ENCODE data around the gene MGAT3.
"Not testable (repeated sequence)": the region's sequence is repeated elsewhere in the genome, so short reads cannot be mapped to it uniquely, and the experiment has no call there.

The MGAT3 gene

DNA sequence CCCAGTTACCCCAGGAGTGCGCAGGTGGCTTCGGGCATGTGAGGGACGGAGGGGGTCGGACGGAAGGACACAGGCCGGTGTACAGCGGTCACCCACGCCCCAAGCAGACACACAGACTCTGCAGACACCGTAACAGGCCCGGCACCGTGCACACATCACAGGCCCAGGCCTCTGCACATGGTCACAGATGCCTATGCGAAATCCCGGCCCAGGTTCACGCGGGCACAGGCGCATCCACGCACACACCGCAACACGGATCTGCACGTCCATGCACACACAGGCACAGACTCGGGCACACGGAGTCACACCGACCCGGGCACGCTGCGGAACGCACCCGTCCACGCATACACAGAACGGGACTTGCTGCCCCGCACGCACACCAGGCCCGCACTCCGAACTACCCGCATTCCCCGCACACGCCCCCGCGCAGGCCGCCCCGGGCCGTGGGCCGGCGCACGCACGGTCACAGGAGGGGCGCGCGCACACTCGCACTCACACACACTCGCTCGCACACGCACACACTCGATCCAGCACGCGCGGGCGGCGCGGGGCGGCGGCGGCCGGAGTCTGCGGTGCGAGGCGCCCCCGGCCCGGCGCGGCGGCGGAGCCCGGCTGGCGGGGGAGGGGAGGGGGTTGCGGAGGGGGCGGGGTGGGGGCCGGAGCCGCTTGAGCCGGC lies at the start of gene MGAT3:
TSS of gene MGAT3 (plus strand) at position 491 of the 676 bp plus-strand sequence. CDS start 30,336 bp downstream, outside the sequence.
- no peak for DNase-seq

DNA sequence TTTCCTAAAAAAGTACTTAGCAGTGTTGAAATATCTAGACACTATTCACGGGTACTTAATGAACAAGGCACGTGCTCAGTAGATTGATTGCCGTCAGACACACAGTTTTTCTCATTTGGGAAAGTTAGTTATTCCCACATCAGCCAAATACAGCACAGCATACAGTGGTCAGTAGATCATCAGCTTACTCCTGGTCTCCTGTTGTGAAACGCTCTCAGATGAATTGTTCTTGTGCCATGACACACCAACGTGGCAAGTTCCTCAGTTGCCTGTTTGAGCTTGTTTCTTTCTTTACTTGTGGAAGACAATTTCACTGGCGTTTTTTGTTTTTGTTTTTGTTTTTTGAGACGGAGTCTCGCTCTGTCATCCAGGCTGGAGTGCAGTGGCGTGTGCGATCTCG lies 48.6 kb upstream of the MGAT3 start:
- DNase-seq = no peak

GRCh38 chr22:39408807-39409206 lies 48.0 kb upstream of the MGAT3 start:
- no peak for DNase-seq

DNA sequence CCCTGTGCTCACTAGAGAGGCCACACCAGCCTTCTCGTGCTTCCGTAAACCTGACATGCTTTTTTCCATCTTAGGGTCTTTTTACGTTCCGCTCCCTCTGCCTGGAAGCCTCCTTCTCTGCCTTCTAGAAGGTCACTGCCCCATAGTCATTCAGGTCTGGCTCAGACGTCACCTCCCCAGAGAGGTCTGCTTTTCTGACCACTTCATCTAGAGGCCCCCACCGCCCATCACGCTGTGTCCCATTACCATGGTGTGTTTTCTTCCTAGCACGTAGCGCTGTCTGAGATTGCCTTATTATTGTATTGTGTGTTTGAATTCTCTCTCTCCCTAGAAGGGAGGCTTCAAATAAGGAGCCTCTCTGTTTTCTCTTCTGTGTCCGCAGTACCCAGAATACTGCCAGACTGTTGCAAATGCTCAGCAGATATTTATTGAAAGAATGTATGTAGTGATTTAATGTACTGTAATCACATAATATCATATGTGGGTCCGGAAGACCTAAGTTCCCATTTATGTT lies 47.2 kb upstream of the MGAT3 start:
- no peak for DNase-seq

- DNase-seq = no peak
Measured at GRCh38 chr22:39410264-39410663, 46.5 kb upstream of the MGAT3 start.

DNA sequence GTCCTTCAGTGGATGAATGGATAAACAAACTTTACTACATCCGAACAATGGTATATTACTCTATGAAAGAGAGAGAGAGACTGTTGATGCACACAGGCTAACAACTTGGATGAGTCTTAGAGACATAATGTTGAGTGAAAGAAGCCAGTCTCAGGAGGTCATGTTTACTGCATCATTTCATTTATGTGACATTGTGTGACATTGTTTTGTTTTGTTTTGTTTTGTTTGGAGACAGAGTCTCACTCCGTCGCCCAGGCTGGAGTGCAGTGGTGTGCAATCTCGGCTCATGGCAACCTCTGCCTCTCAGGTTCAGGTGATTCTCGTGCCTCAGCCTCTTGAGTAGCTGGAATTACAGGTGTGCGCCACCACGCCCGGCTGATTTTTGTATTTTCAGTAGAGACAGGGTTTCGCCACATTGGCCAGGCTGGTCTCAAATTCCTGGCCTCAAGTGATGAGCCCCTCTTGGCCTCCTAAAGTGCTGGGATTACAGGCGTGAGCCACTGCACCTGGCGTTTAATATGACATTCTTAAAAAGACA lies 44.9 kb upstream of the MGAT3 start:
- DNase-seq = not testable (repeated sequence)

- not testable (repeated sequence) for DNase-seq
Measured at GRCh38 chr22:39413204-39413603, 43.6 kb upstream of the MGAT3 start.

- DNase-seq = no peak
Measured at GRCh38 chr22:39414377-39414776, 42.4 kb upstream of the MGAT3 start.

DNA sequence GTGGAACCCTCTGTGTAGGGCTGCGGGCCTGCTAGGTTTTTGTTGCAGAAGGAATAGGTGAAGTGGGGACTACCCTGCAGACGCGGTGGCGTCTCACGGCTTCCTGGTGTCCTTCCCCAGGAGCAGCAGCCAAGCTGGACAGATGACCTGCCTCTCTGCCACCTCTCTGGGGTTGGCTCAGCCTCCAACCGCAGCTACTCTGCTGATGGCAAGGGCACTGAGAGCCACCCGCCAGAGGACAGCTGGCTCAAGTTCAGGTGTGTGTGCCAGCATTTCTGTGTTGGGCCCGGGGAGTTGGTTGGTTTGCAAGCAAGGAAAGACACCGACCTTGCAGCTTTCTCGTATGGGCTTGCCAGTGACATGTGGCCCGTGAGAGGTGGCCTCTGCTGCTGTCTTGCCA lies 41.9 kb upstream of the MGAT3 start:
- no peak for DNase-seq

DNA sequence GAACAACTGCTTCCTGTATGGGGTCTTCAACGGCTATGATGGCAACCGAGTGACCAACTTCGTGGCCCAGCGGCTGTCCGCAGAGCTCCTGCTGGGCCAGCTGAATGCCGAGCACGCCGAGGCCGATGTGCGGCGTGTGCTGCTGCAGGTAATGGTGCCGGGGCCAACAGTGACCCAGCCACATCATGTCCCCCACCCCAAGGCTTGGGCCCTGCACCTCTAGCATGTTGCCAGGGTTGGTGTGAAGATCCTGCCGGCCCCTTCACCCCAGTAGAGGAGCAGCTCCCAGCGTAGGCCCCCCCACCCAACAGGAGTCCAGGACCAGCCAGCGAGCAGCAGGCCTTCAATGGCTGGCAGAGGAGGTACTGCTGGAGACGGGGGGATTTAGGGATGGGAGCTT lies 41.3 kb upstream of the MGAT3 start:
- DNase-seq = no peak

GRCh38 chr22:39416319-39416718 lies 40.5 kb upstream of the MGAT3 start:
- no peak for DNase-seq

DNA sequence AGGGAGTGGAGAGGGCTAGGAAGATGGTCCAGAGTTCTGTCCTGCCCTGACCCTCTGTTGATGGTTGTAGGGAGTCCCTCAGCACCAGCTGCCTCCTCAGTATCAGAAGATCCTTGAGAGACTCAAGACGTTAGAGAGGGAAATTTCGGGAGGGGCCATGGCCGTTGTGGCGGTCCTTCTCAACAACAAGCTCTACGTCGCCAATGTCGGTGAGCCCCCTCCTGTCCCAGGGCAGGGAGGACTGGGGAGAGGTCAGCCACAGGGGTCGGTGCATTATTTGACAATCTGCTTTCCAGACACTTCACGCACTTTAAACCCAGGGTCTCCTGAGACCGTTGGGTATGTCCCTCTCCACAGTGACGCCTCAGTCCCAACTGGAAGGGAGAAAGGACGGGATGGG lies 39.2 kb upstream of the MGAT3 start:
- no peak for DNase-seq

DNA sequence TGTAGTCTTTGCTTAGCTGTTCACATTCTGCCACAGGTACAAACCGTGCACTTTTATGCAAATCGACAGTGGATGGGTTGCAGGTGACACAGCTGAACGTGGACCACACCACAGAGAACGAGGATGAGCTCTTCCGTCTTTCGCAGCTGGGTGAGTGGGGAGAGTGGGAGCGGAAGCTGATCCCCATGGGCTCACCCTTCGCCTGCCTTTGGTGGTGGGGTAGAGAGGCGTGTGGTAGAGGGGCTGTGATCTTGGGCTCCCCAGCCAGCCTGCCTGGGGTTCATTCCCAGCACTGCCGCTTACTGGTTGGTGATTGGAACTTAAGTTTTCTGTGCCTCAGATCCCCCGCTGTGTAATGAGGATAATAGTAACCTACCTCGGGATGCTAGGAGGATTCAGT lies 38.1 kb upstream of the MGAT3 start:
- DNase-seq = no peak

- no peak for DNase-seq
Measured at GRCh38 chr22:39419096-39419495, 37.7 kb upstream of the MGAT3 start.

DNA sequence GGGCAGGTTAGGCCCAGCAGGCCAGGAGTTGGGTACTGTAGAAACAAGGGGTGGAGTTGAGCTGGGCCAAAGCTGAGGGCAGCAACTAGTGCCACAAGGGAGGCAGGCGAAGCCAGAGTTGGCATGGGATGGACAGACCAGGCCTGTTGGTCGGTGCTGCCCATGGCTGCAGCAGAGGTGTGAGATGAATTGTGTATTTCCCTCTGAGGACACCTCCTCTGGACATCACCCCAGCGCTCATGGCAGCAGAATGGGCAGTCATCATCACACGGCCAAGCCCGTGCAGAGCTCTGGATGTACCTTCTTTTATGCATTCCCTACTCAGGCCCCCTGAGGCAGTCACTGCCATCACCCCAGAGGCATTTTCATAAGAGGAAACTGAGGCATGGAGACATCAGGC lies 36.9 kb upstream of the MGAT3 start:
- no peak for DNase-seq

GRCh38 chr22:39421691-39422090 lies 35.1 kb upstream of the MGAT3 start:
- no peak for DNase-seq

DNA sequence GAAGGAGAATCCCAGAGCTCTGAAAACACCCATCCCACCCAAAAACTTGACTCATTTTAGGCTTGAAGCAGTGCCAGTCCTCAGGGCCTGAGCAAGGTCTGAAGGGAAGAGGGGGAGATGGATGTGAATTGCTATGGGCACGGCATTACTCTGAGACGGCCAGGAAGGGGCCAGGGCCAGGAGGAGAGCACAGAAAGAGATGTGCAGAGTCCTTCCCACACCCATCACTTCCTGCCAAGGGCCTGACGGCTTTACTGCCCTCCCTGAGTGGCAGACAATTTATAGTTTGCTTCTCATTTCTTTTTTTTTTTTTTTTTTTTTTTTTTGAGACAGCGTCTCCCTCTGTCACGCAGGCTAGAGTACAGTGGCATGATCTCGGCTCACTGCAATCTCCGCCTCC lies 34.7 kb upstream of the MGAT3 start:
- DNase-seq = no peak

- no peak for DNase-seq
Measured at GRCh38 chr22:39422721-39423120, 34.1 kb upstream of the MGAT3 start.

DNA sequence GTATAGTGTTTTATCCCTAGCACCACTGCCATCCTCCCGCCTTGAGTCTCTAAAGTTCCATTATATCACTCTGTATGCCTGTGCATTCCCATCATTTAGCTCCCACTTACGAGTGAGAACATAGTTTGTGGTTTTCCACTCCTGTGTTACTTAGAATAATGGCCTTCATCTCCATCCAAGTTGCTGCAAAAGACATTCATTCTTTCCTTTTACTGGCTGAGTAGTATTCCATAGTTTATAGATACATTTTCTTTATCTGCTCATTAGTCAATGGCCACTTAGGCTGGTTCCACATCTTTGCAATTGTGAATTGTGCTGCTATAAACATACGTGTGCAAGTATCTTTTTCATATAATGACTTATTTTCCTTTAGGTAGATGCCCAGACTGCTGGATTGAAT lies 32.8 kb upstream of the MGAT3 start:
- no peak for DNase-seq

- DNase-seq = no peak
Measured at GRCh38 chr22:39426380-39427043, 30.3 kb upstream of the MGAT3 start.

GRCh38 chr22:39427751-39428596 lies 28.8 kb upstream of the MGAT3 start:
- no peak for DNase-seq

GRCh38 chr22:39428597-39429071 lies 28.2 kb upstream of the MGAT3 start:
- peak; percentile 30 for DNase-seq

GRCh38 chr22:39429186-39429585 lies 27.6 kb upstream of the MGAT3 start:
- DNase-seq = no peak

Data from EL (cell line).